H9 (cell line): ENCODE measurements around the gene MON2. TPM values are rescaled to one million over a fixed set of nuclear protein-coding genes. Genes with fewer than 3 reads are reported as not detected.

Experiments
- DNase-seq: peaks from one replicate; pipeline ENCODE4 v3.0.0-alpha.2; 2017
- H2AFZ ChIP-seq: one replicate; pipeline ENCODE4 v1.6.1; 2013; ENCODE audit warnings: mild to moderate bottlenecking, low read length, control low read depth, moderate library complexity
- H2AK5ac ChIP-seq: 2 replicates; pipeline ENCODE4 v1.6.1; 2013; ENCODE audit warnings: low read length, control low read depth, mixed read lengths; ENCODE audit not compliant: insufficient read length
- H2BK120ac ChIP-seq: one replicate; pipeline ENCODE4 v1.6.1; 2013; ENCODE audit warnings: low read depth, mild to moderate bottlenecking, low read length, control low read depth, inconsistent platforms; ENCODE audit not compliant: poor library complexity, severe bottlenecking
- H2BK12ac ChIP-seq: 2 replicates; pipeline ENCODE4 v1.6.1; 2013; ENCODE audit warnings: low read length, control low read depth, mixed read lengths, low read depth; ENCODE audit not compliant: insufficient read length
- H2BK15ac ChIP-seq: 2 replicates; pipeline ENCODE4 v1.6.1; 2013; ENCODE audit warnings: low read depth, low read length, control low read depth
- H2BK20ac ChIP-seq: one replicate; pipeline ENCODE4 v1.6.1; 2013; ENCODE audit warnings: low read depth, mild to moderate bottlenecking, low read length, control low read depth, inconsistent platforms; ENCODE audit not compliant: poor library complexity, severe bottlenecking
- H2BK5ac ChIP-seq: 2 replicates; pipeline ENCODE4 v1.6.1; 2013; ENCODE audit warnings: low read length, control low read depth, mixed read lengths; ENCODE audit not compliant: insufficient read length
- H3K14ac ChIP-seq: 2 replicates; pipeline ENCODE4 v1.6.1; 2013; ENCODE audit warnings: low read length, control low read depth; ENCODE audit not compliant: insufficient read depth
- H3K18ac ChIP-seq: 2 replicates; pipeline ENCODE4 v1.6.1; 2013; ENCODE audit warnings: low read depth, mild to moderate bottlenecking, mixed read lengths, low read length, control low read depth; ENCODE audit not compliant: insufficient read length
- H3K23ac ChIP-seq: 2 replicates; pipeline ENCODE4 v1.6.1; 2013; ENCODE audit warnings: low read length, control low read depth, mixed read lengths, low read depth; ENCODE audit not compliant: insufficient read length
- H3K23me2 ChIP-seq: 2 replicates; pipeline ENCODE4 v1.6.1; 2013; ENCODE audit warnings: low read depth, mild to moderate bottlenecking, mixed read lengths, low read length, control low read depth; ENCODE audit not compliant: insufficient read length, poor library complexity, severe bottlenecking
- H3K27ac ChIP-seq: 2 replicates; pipeline ENCODE4 v1.5.1; 2013; ENCODE audit warnings: low read length, control low read depth, mixed read lengths, low read depth; ENCODE audit not compliant: insufficient read length
- H3K27me3 ChIP-seq: 2 replicates; pipeline ENCODE4 v1.6.1; 2013; ENCODE audit warnings: low read length, control low read depth, inconsistent platforms; ENCODE audit not compliant: insufficient read depth
- H3K4ac ChIP-seq: 2 replicates; pipeline ENCODE4 v1.6.1; 2013; ENCODE audit warnings: low read depth, mild to moderate bottlenecking, control low read depth, inconsistent platforms, low read length, moderate library complexity
- H3K4me1 ChIP-seq: 2 replicates; pipeline ENCODE4 v1.6.1; 2013; ENCODE audit warnings: low read length, control low read depth, inconsistent platforms; ENCODE audit not compliant: insufficient read depth
- H3K4me2 ChIP-seq: 2 replicates; pipeline ENCODE4 v1.6.1; 2013; ENCODE audit warnings: low read length, control low read depth, mixed read lengths; ENCODE audit not compliant: insufficient read length, insufficient read depth
- H3K56ac ChIP-seq: 2 replicates; pipeline ENCODE4 v1.6.1; 2013; ENCODE audit warnings: low read depth, mild to moderate bottlenecking, mixed read lengths, low read length, control low read depth; ENCODE audit not compliant: insufficient read length
- H3K79me1 ChIP-seq: 2 replicates; pipeline ENCODE4 v1.6.1; 2013; ENCODE audit warnings: low read depth, mild to moderate bottlenecking, moderate library complexity, low read length, control low read depth, inconsistent platforms; ENCODE audit not compliant: insufficient read depth, poor library complexity, severe bottlenecking
- H3K79me2 ChIP-seq: 2 replicates; pipeline ENCODE4 v1.6.1; 2013; ENCODE audit warnings: low read length, control low read depth, inconsistent platforms; ENCODE audit not compliant: insufficient read depth
- H3K9ac ChIP-seq: 2 replicates; pipeline ENCODE4 v1.6.1; 2013; ENCODE audit warnings: low read length, control low read depth, mixed read lengths; ENCODE audit not compliant: insufficient read length; ENCODE audit errors: extremely low read depth
- H3K9me3 ChIP-seq: one replicate; pipeline ENCODE4 v1.6.1; 2013; ENCODE audit warnings: low read depth, low read length, inconsistent platforms; ENCODE audit not compliant: control insufficient read depth
- H3T11ph ChIP-seq: one replicate; pipeline ENCODE4 v1.6.1; 2013; ENCODE audit warnings: mild to moderate bottlenecking, low read length, control low read depth, inconsistent platforms
- H4K20me1 ChIP-seq: one replicate; pipeline ENCODE4 v1.6.1; 2013; ENCODE audit not compliant: control insufficient read depth, insufficient read length, insufficient read depth
- H4K5ac ChIP-seq: 2 replicates; pipeline ENCODE4 v1.6.1; 2013; ENCODE audit warnings: low read depth, mild to moderate bottlenecking, mixed read lengths, low read length, control low read depth; ENCODE audit not compliant: insufficient read length
- H4K8ac ChIP-seq: replicated peaks from 2 replicates; pipeline ENCODE4 v1.6.1; 2013; ENCODE audit warnings: low read length, control low read depth, mixed read lengths, low read depth; ENCODE audit not compliant: insufficient read length
- H4K91ac ChIP-seq: 2 replicates; pipeline ENCODE4 v1.6.1; 2013; ENCODE audit warnings: low read depth, mild to moderate bottlenecking, moderate library complexity, mixed read lengths, low read length, control low read depth; ENCODE audit not compliant: insufficient read length
- H3K27ac Mint-ChIP-seq, 3 experiments: 2 replicates in 2 of 3; 3 replicates in 1 of 3; pipeline ENCODE4 v1.8.0; 2020 to 2021; ENCODE audit warnings: mixed read lengths in 3 of 3, mild to moderate bottlenecking in 1 of 3, moderate library complexity in 1 of 3
- H3K27me3 Mint-ChIP-seq: 2 replicates; pipeline ENCODE4 v1.8.0; 2021; ENCODE audit warnings: low read depth, mild to moderate bottlenecking, moderate library complexity, mixed read lengths
- H3K36me3 Mint-ChIP-seq, 3 experiments: 2 replicates in 2 of 3; 3 replicates in 1 of 3; pipeline ENCODE4 v1.8.0; 2020 to 2021; ENCODE audit warnings: low read depth in 3 of 3, mixed read lengths in 3 of 3; ENCODE audit not compliant: insufficient read depth in 1 of 3
- H3K4me1 Mint-ChIP-seq, 2 experiments: 2 replicates each; pipeline ENCODE4 v1.8.0; 2020; ENCODE audit warnings: mixed read lengths in 2 of 2
- H3K4me3 Mint-ChIP-seq, 2 experiments: 2 replicates in 1 of 2; 3 replicates in 1 of 2; pipeline ENCODE4 v1.8.0; 2020 to 2021; ENCODE audit warnings: mild to moderate bottlenecking in 2 of 2, mixed read lengths in 2 of 2, moderate library complexity in 1 of 2
- H3K9me3 Mint-ChIP-seq, 2 experiments: 2 replicates in 1 of 2; 3 replicates in 1 of 2; pipeline ENCODE4 v1.8.0; 2020; ENCODE audit warnings: mild to moderate bottlenecking in 2 of 2, mixed read lengths in 2 of 2, moderate library complexity in 1 of 2
- CTCF ChIP-seq: fragments of 200-600 bp; sonication (generic); conservative IDR thresholded peaks from 3 replicates; pipeline ENCODE4 v1.8.0; 2021; ENCODE audit warnings: antibody characterized with exemption, mild to moderate bottlenecking
- WGBS: extraction: QIAGEN DNeasy Blood & Tissue Kit; methylation state at CpG from one replicate; pipeline ENCODE4 v1.1.7; 2013; ENCODE audit warnings: missing lambda C conversion rate, low lambda C conversion rate, mixed read lengths; ENCODE audit not compliant: insufficient read length; ENCODE audit errors: extremely low coverage; 5-methylcytosine and 5-hydroxymethylcytosine counted together
- total RNA-seq: library from RNA; stranded (reverse); gene quantifications from 2 replicates; pipeline ENCODE4 v1.2.1, GENCODE V29; 2021

MON2 gene
- total RNA-seq, 1 experiment from 2014 or later: 21.9 TPM

GRCh38 chr12:62598846-62599245 lies 132.2 kb downstream of the MON2 start:
- H3K4me1 ChIP-seq: no peaks in the 10 kb centered on the region
- H3K27me3 Mint-ChIP-seq: no peaks in the 10 kb centered on the region
- no peak overlapping the region for H4K8ac ChIP-seq
- no CpG with 5 or more reads among the region's 3 CpGs for WGBS
- no peaks in the 10 kb centered on the region for H3K9me3 Mint-ChIP-seq
- no peak overlapping the region for H3K9ac ChIP-seq
- no peaks in the 10 kb centered on the region for H3K79me1 ChIP-seq
- H3K56ac ChIP-seq: no peak overlapping the region
- no peak overlapping the region for H2BK20ac ChIP-seq
- no peak overlapping the region for H3K4me3 Mint-ChIP-seq
- H2AFZ ChIP-seq: no peak overlapping the region
- H3K4ac ChIP-seq: no peak overlapping the region
- H2BK15ac ChIP-seq: no peak overlapping the region
- DNase-seq: no peak
- H3T11ph ChIP-seq: no peak overlapping the region
- no peak overlapping the region for H3K4me2 ChIP-seq
- H3K4me1 Mint-ChIP-seq: peaks cover 20% of the 10 kb centered on the region in 2 experiments
- H3K27ac Mint-ChIP-seq: peak overlapping the region in 1 of 3 experiments; percentile 13; a peak in 1 of 7 replicates
- H3K14ac ChIP-seq: no peak overlapping the region
- H3K79me2 ChIP-seq: peaks cover 1% of the 10 kb centered on the region; the same call in 1 of the 2 replicates
- H3K23ac ChIP-seq: no peak overlapping the region
- H2BK5ac ChIP-seq: no peak overlapping the region
- H3K27ac ChIP-seq: no peak overlapping the region
- H2BK120ac ChIP-seq: no peak overlapping the region
- no peak overlapping the region for H3K18ac ChIP-seq
- H3K27me3 ChIP-seq: no peaks in the 10 kb centered on the region
- H4K5ac ChIP-seq: no peak overlapping the region
- no peak for TF ChIP-seq CTCF
- peaks cover 8% of the 10 kb centered on the region for H3K23me2 ChIP-seq
- no peak overlapping the region for H2BK12ac ChIP-seq
- H2AK5ac ChIP-seq: no peak overlapping the region
- no peak overlapping the region for H4K91ac ChIP-seq
- no peaks in the 10 kb centered on the region for H4K20me1 ChIP-seq
- H3K9me3 ChIP-seq: no peaks in the 10 kb centered on the region
- H3K36me3 Mint-ChIP-seq: peaks cover 0 to 1% (median 0%) of the 10 kb centered on the region in 3 experiments; a peak in 1 of 7 replicates
